Measurements from ENCODE around the gene UBTF. TPM values are rescaled to one million over a fixed set of nuclear protein-coding genes. Genes with fewer than 3 reads are reported as not detected.

UBTF gene
- total RNA-seq, 1 experiment from 2014 or later = 75.9 TPM

DNA sequence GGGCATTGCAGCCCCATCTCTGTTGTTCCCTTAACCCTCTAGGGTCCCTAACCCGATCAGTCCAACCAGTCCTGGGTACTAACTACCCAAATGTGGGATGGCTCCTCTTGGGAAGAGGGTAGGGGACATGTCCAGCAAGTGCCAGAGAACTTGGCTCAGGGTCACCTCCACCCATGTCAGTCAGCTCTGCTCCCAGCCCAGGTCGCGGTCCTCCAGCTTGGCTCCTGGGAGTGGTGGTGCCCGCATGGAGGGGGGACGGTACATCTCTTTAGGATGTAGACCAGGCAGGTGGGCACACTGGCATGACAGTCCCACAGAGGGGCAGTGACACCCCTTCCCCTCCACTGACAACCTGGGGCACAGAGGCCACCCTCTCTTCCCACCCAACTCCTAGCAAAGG lies 26.7 kb downstream of the UBTF start (continued):
- no peak for TF ChIP-seq HMGXB4 (CRISPR knock-in tag; IDR thresholded peaks at IDR 0.05)
- TF ChIP-seq, protein P1, sequence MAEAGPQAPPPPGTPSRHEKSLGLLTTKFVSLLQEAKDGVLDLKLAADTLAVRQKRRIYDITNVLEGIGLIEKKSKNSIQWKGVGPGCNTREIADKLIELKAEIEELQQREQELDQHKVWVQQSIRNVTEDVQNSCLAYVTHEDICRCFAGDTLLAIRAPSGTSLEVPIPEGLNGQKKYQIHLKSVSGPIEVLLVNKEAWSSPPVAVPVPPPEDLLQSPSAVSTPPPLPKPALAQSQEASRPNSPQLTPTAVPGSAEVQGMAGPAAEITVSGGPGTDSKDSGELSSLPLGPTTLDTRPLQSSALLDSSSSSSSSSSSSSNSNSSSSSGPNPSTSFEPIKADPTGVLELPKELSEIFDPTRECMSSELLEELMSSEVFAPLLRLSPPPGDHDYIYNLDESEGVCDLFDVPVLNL (CRISPR knock-in tag; IDR thresholded peaks at IDR 0.05; ENCODE audit: borderline replicate concordance, low read depth) = no peak
- TF ChIP-seq ZNF232 (CRISPR knock-in tag; IDR thresholded peaks at IDR 0.05) = no peak
- no peak for TF ChIP-seq EMX1 (CRISPR knock-in tag; IDR thresholded peaks at IDR 0.05)
- no peak for TF ChIP-seq TEAD4 (CRISPR knock-in tag; IDR thresholded peaks at IDR 0.05)
- TF ChIP-seq NR1H2 (CRISPR knock-in tag; IDR thresholded peaks at IDR 0.05) = no peak
- TF ChIP-seq PREB (CRISPR knock-in tag; IDR thresholded peaks at IDR 0.05; ENCODE audit: borderline replicate concordance) = no peak
- TF ChIP-seq, protein P2, sequence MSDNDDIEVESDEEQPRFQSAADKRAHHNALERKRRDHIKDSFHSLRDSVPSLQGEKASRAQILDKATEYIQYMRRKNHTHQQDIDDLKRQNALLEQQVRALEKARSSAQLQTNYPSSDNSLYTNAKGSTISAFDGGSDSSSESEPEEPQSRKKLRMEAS (CRISPR knock-in tag; IDR thresholded peaks at IDR 0.05) = no peak

DNA sequence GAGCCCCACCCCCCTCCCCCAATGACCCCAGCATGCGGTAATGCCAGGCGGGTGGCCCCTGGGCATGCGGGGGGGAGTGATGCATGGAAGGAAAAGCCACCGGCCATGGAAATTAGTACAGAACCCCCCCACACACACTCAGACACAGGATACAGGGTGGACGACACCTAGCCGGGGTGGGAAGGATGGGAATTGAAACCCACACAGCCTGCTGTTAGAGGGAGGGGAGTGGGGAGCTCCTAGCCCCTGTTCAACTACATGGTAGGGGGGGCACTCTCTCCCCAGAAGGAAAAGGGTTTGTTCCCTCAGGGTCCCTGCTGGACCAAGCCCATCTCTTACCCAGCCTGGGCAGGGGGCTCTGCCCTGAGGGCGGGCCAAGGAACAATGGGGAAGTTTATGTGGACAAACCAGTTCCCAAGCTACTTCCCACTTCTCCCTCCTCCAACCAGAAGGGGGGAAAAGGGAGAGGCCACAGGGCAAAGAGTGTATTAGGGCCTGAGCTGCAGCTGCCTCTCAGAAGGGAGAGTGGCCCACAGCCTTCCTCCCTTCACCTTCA lies 27.5 kb downstream of the UBTF start:
- Mint-ChIP-seq H3K27ac (peak overlapping the region; percentile 77), H3K4me3 (peak overlapping the region; percentile 27; the same call in 1 of the 2 replicates), H3K27me3 (ENCODE audit: low read depth) (no peaks in the 10 kb centered on the region), H3K36me3 (peaks cover 35% of the 10 kb centered on the region), H3K4me1 (peaks cover 26% of the 10 kb centered on the region), H3K9me3 (no peaks in the 10 kb centered on the region)
- TF ChIP-seq, protein P3, sequence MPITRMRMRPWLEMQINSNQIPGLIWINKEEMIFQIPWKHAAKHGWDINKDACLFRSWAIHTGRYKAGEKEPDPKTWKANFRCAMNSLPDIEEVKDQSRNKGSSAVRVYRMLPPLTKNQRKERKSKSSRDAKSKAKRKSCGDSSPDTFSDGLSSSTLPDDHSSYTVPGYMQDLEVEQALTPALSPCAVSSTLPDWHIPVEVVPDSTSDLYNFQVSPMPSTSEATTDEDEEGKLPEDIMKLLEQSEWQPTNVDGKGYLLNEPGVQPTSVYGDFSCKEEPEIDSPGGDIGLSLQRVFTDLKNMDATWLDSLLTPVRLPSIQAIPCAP (CRISPR knock-in tag; IDR thresholded peaks at IDR 0.05) = no peak
- TF ChIP-seq ZBTB43 (CRISPR knock-in tag; IDR thresholded peaks at IDR 0.05) (no peak), ZNF121 (CRISPR knock-in tag; IDR thresholded peaks at IDR 0.05) (0 out of 2 replicates have a peak, but pooled peaks have one; percentile 1), STAT6 (CRISPR knock-in tag; conservative IDR thresholded peaks at IDR 0.05; ENCODE audit: low read depth) (no peak), CREM (CRISPR knock-in tag; IDR thresholded peaks at IDR 0.05) (no peak), ZNF232 (CRISPR knock-in tag; IDR thresholded peaks at IDR 0.05) (no peak), GTF2I (CRISPR knock-in tag; conservative IDR thresholded peaks at IDR 0.05) (no peak), TEAD1 (CRISPR knock-in tag; IDR thresholded peaks at IDR 0.05) (0 out of 2 replicates have a peak, but pooled peaks have one; percentile 59), PREB (CRISPR knock-in tag; IDR thresholded peaks at IDR 0.05; ENCODE audit: borderline replicate concordance) (no peak), ZNF423 (CRISPR knock-in tag; IDR thresholded peaks at IDR 0.05) (no peak), ETV6 (CRISPR knock-in tag; IDR thresholded peaks at IDR 0.05) (peak; percentile 68; the same call in 1 of the 2 replicates)
- TF ChIP-seq, protein P4, sequence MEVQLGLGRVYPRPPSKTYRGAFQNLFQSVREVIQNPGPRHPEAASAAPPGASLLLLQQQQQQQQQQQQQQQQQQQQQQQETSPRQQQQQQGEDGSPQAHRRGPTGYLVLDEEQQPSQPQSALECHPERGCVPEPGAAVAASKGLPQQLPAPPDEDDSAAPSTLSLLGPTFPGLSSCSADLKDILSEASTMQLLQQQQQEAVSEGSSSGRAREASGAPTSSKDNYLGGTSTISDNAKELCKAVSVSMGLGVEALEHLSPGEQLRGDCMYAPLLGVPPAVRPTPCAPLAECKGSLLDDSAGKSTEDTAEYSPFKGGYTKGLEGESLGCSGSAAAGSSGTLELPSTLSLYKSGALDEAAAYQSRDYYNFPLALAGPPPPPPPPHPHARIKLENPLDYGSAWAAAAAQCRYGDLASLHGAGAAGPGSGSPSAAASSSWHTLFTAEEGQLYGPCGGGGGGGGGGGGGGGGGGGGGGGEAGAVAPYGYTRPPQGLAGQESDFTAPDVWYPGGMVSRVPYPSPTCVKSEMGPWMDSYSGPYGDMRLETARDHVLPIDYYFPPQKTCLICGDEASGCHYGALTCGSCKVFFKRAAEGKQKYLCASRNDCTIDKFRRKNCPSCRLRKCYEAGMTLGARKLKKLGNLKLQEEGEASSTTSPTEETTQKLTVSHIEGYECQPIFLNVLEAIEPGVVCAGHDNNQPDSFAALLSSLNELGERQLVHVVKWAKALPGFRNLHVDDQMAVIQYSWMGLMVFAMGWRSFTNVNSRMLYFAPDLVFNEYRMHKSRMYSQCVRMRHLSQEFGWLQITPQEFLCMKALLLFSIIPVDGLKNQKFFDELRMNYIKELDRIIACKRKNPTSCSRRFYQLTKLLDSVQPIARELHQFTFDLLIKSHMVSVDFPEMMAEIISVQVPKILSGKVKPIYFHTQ (CRISPR knock-in tag; IDR thresholded peaks at IDR 0.05) = no peak
- TF ChIP-seq, protein P5, sequence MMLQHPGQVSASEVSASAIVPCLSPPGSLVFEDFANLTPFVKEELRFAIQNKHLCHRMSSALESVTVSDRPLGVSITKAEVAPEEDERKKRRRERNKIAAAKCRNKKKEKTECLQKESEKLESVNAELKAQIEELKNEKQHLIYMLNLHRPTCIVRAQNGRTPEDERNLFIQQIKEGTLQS (CRISPR knock-in tag; conservative IDR thresholded peaks at IDR 0.05) = no peak
- ChIA-PET POLR2A (interaction anchor here (0.6 to 1.6 kb wide), 2 partner anchors 26 to 29 kb away, joined by 3 to 4 read pairs; no protein-coding TSS in a partner anchor), CTCF (interaction anchor here (0.8 to 2.4 kb wide), 13 partner anchors 12 to 186 kb away, joined by 3 to 7 read pairs (median 4); no protein-coding TSS in a partner anchor)
- peak; percentile 53 for DNase-seq (ENCODE audit: low spot score)
- peak; percentile 88 for ATAC-seq
